ENCODE measurements around the gene FSIP2. TPM values are rescaled to one million over a fixed set of nuclear protein-coding genes. Genes with fewer than 3 reads are reported as not detected.

Gene FSIP2
- total and polyA plus RNA-seq, 10 of the 15 experiments (the other 5 are each of a cell fraction or from before 2014, with no cell fraction given) = 0.03 to 1.3 (median 0.13) TPM

DNA sequence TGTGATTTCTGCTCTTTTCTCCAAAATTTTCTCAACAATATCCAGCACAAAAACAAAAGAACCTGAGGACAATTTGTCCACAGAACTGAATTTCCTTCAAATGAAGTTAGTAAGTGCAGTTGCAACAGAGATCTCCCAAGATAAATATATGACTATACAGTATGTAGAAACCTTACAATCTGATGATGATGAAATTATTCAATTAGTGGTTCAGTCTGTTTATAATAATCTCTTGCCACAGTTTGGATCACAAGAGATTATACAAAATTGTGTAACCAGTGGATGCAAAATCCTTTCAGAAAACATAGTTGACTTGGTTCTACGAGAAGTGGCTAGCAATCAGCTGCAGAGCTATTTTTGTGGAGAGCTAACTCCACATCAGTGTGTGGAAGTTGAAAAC lies 68.7 kb downstream of the FSIP2 start:
- Histone ChIP-seq H2AFZ (ENCODE audit: control insufficient read depth, low read depth, low read length) (no peak overlapping the region), H3K36me3 (ENCODE audit: control insufficient read depth in 2 of 2, insufficient read depth in 2 of 2, low read length in 1 of 2) (no peaks in the 10 kb centered on the region), H3K27ac (ENCODE audit: control insufficient read depth, insufficient read depth) (no peak overlapping the region), H3K4me1 (ENCODE audit: control insufficient read depth, insufficient read depth, low read length) (no peaks in the 10 kb centered on the region), H3K79me2 (ENCODE audit: control insufficient read depth, insufficient read depth, low read length) (no peaks in the 10 kb centered on the region), H3K9me3 (replicated peaks; ENCODE audit: control insufficient read depth, insufficient read depth, low read length) (no peaks in the 10 kb centered on the region), H3K9ac (ENCODE audit: control insufficient read depth, insufficient read depth, low read length) (no peak overlapping the region), H4K20me1 (ENCODE audit: control insufficient read depth, insufficient read depth) (no peaks in the 10 kb centered on the region), H3K27me3 (replicated peaks in 1 of 2; ENCODE audit: control insufficient read depth in 2 of 2, insufficient read depth in 2 of 2, low read length in 1 of 2) (no peaks in the 10 kb centered on the region), H3K4me3 (no peak overlapping the region), H3K4me2 (ENCODE audit: control insufficient read depth, insufficient read depth) (no peak overlapping the region)
- ChIA-PET SMC1A (ENCODE audit: uncharacterized antibody, unreplicated experiment) (no interaction called here), POLR2A (no interaction called here), CTCF (interaction anchor here (0.8 kb wide), 1 partner anchor 20 kb away, joined by 3 read pairs; no protein-coding TSS in a partner anchor), RAD21 (ENCODE audit: unreplicated experiment) (interaction anchor here (0.9 kb wide), 1 partner anchor 27 kb away, joined by 3 read pairs; no protein-coding TSS in a partner anchor)
- DNase-seq (ENCODE audit: low read depth, low spot score) (no peak), ATAC-seq (no peak), FAIRE-seq (no peak)
- TF ChIP-seq PAX5 (IDR thresholded peaks at IDR 0.05; ENCODE audit: borderline replicate concordance, low read depth, low read length) (no peak), NFYA (IDR thresholded peaks at IDR 0.05; ENCODE audit: borderline replicate concordance, low read depth, low read length) (no peak), RAD51 (IDR thresholded peaks at IDR 0.05) (no peak), FOXM1 (IDR thresholded peaks at IDR 0.05; ENCODE audit: low read depth, low read length) (no peak), ETV6 (conservative IDR thresholded peaks at IDR 0.05 in 1 of 2, IDR thresholded peaks at IDR 0.05 in 1 of 2; ENCODE audit: borderline replicate concordance in 1 of 2, low read depth in 1 of 2) (no peak), POLR2AphosphoS2 (IDR thresholded peaks at IDR 0.05; ENCODE audit: low read depth, low read length) (no peak), TCF12 (IDR thresholded peaks at IDR 0.05; ENCODE audit: low read depth, low read length) (no peak), ATF7 (IDR thresholded peaks at IDR 0.05; ENCODE audit: low read depth) (no peak), IRF5 (IDR thresholded peaks at IDR 0.05; ENCODE audit: borderline replicate concordance) (no peak), TARDBP (IDR thresholded peaks at IDR 0.05; ENCODE audit: borderline replicate concordance) (no peak)
- in situ Hi-C loops (cut with MboI) = no loop called here
- intact Hi-C loops (cut with micrococcal nuclease; ENCODE audit: unreplicated experiment) = no loop called here
- no TSS peak for BruUV-seq (replicated peaks)
- 0% methylated on average over 1 of the region's 1 CpG for WGBS (ENCODE audit: insufficient coverage, insufficient replicate concordance, low lambda C conversion rate, missing lambda C conversion rate)
